Stomach (tissue), 4 donors: ENCODE results near the gene CDK9.

Experiments used
- CTCF ChIP-seq, 7 experiments: fragments of 450-650 bp in 4 of 7; fragments of 200-600 bp in 3 of 7; sonication (generic) in 3 of 7; IDR thresholded peaks; one replicate each; pipeline ENCODE4 v1.5.1; 2016 to 2019; ENCODE audit warnings: antibody characterized with exemption in 7 of 7, control low read depth in 2 of 7, mild to moderate bottlenecking in 1 of 7
- EP300 ChIP-seq: sonication (generic); formaldehyde crosslinking; IDR thresholded peaks from one replicate; pipeline ENCODE4 v1.6.1; 2017; ENCODE audit warnings: antibody characterized with exemption
- POLR2A ChIP-seq, 4 donors: fragments of 450-650 bp; IDR thresholded peaks; one replicate each; pipeline ENCODE4 v1.6.1; 2016; ENCODE audit warnings: antibody characterized with exemption in 4 of 4, control low read depth in 2 of 4, mild to moderate bottlenecking in 1 of 4, moderate library complexity in 1 of 4
- POLR2AphosphoS5 ChIP-seq, 3 donors: sonication (generic); formaldehyde crosslinking; IDR thresholded peaks; one replicate each; pipeline ENCODE4 v1.6.1; 2016; ENCODE audit warnings: antibody characterized with exemption in 3 of 3

- TF ChIP-seq POLR2A (IDR thresholded peaks at IDR 0.05) (no peak), EP300 (no peak), CTCF (IDR thresholded peaks at IDR 0.05) (no peak), POLR2AphosphoS5 (IDR thresholded peaks at IDR 0.05) (no peak)
Measured at GRCh38 chr9:127790094-127790855, 4.4 kb downstream of the CDK9 start.
